ENCODE measurements around the gene COA1. TPM values are rescaled to one million over a fixed set of nuclear protein-coding genes. Genes with fewer than 3 reads are reported as not detected.

COA1 gene
- total RNA-seq, 4 donors from 2014 or later, result 35.3 to 775 (median 40.0) TPM

GRCh38 chr7:43754596-43754995 is 25.3 kb upstream of the COA1 start:
- no peak overlapping the region for H3K4me3 ChIP-seq
- H3K9me3 ChIP-seq, result no peaks in the 10 kb centered on the region
- TF ChIP-seq POLR2AphosphoS5 (IDR thresholded peaks at IDR 0.05) (no peak), CTCF (IDR thresholded peaks at IDR 0.05) (no peak), POLR2A (IDR thresholded peaks at IDR 0.05) (no peak), EP300 (IDR thresholded peaks at IDR 0.05) (no peak)
- WGBS, result 81% methylated on average over 4 of the region's 4 CpGs
- H3K27ac ChIP-seq, result no peak overlapping the region
- no peaks in the 10 kb centered on the region for H3K27me3 ChIP-seq
- no peaks in the 10 kb centered on the region for H3K36me3 ChIP-seq
- H3K4me1 ChIP-seq, result peaks cover 17% of the 10 kb centered on the region
- DNase-seq (ENCODE audit: low spot score in 2 of 2), result no peak

GRCh38 chr7:43753843-43754242 is 24.5 kb upstream of the COA1 start:
- Histone ChIP-seq H3K36me3 (no peaks in the 10 kb centered on the region), H3K4me3 (no peak overlapping the region), H3K27ac (no peak overlapping the region), H3K4me1 (peaks cover 11% of the 10 kb centered on the region), H3K27me3 (no peaks in the 10 kb centered on the region), H3K9me3 (no peaks in the 10 kb centered on the region)
- TF ChIP-seq EP300 (IDR thresholded peaks at IDR 0.05), result no peak
- no peak for TF ChIP-seq POLR2AphosphoS5 (IDR thresholded peaks at IDR 0.05)
- no peak for TF ChIP-seq POLR2A (IDR thresholded peaks at IDR 0.05)
- no peak for TF ChIP-seq CTCF (IDR thresholded peaks at IDR 0.05)
- DNase-seq (ENCODE audit: low spot score in 2 of 2), result no peak
- 71% methylated on average over 3 of the region's 3 CpGs for WGBS

- DNase-seq (ENCODE audit: low spot score in 2 of 2), result no peak
- H3K27me3 ChIP-seq, result no peaks in the 10 kb centered on the region
- H3K27ac ChIP-seq, result no peak overlapping the region
- H3K4me1 ChIP-seq, result peaks cover 11% of the 10 kb centered on the region
- H3K36me3 ChIP-seq, result no peaks in the 10 kb centered on the region
- no peak overlapping the region for H3K4me3 ChIP-seq
- no peaks in the 10 kb centered on the region for H3K9me3 ChIP-seq
- WGBS, result 87% methylated on average over 1 of the region's 1 CpG
- TF ChIP-seq EP300 (IDR thresholded peaks at IDR 0.05) (no peak), POLR2A (IDR thresholded peaks at IDR 0.05) (no peak), POLR2AphosphoS5 (IDR thresholded peaks at IDR 0.05) (no peak), CTCF (IDR thresholded peaks at IDR 0.05) (no peak)
Measured at GRCh38 chr7:43753271-43753810, 24.0 kb upstream of the COA1 start.

GRCh38 chr7:43752411-43752810 is 23.1 kb upstream of the COA1 start:
- Histone ChIP-seq H3K27me3 (no peaks in the 10 kb centered on the region), H3K4me3 (no peak overlapping the region), H3K4me1 (peaks cover 3% of the 10 kb centered on the region), H3K9me3 (no peaks in the 10 kb centered on the region), H3K36me3 (no peaks in the 10 kb centered on the region), H3K27ac (no peak overlapping the region)
- TF ChIP-seq POLR2AphosphoS5 (IDR thresholded peaks at IDR 0.05) (no peak), CTCF (IDR thresholded peaks at IDR 0.05) (no peak), POLR2A (IDR thresholded peaks at IDR 0.05) (no peak), EP300 (IDR thresholded peaks at IDR 0.05) (no peak)
- 87% methylated on average over 3 of the region's 3 CpGs for WGBS
- DNase-seq (ENCODE audit: low spot score in 2 of 2), result no peak

GRCh38 chr7:43750016-43750887 is 20.9 kb upstream of the COA1 start:
- no peak for TF ChIP-seq POLR2AphosphoS5 (IDR thresholded peaks at IDR 0.05)
- no peak for TF ChIP-seq EP300 (IDR thresholded peaks at IDR 0.05)
- TF ChIP-seq POLR2A (IDR thresholded peaks at IDR 0.05), result no peak
- no peak for TF ChIP-seq CTCF (IDR thresholded peaks at IDR 0.05)
- Histone ChIP-seq H3K4me3 (no peak overlapping the region), H3K27ac (no peak overlapping the region), H3K36me3 (no peaks in the 10 kb centered on the region), H3K27me3 (no peaks in the 10 kb centered on the region), H3K4me1 (no peaks in the 10 kb centered on the region), H3K9me3 (no peaks in the 10 kb centered on the region)
- 59% methylated on average over 11 of the region's 14 CpGs for WGBS
- no peak for DNase-seq (ENCODE audit: low spot score in 2 of 2)
